Hippocampal formation (tissue), 2 donors: ENCODE results near the gene POMT1.

Experiments used
- DNase-seq, 2 donors: peaks; one replicate each; lab custom pipeline; 2025; lab: John Stamatoyannopoulos, UW

Gene POMT1

GRCh38 chr9:131554087-131554842, 51.5 kb downstream of the POMT1 start:
- no peak for DNase-seq

- no peak for DNase-seq
These were observed 52.2 kb downstream of the POMT1 start for GRCh38 chr9:131554843-131555351.

GRCh38 chr9:131555841-131556673, 53.3 kb downstream of the POMT1 start:
- DNase-seq, result no peak

- no peak for DNase-seq
These were observed 55.3 kb downstream of the POMT1 start for GRCh38 chr9:131557855-131558548.

GRCh38 chr9:131559421-131560000, 56.8 kb downstream of the POMT1 start:
- no peak for DNase-seq

GRCh38 chr9:131562032-131562959, 59.6 kb downstream of the POMT1 start:
- no peak for DNase-seq

GRCh38 chr9:131565369-131565768, 62.7 kb downstream of the POMT1 start:
- no peak for DNase-seq

GRCh38 chr9:131566158-131566557, 63.4 kb downstream of the POMT1 start:
- no peak for DNase-seq

- DNase-seq, result no peak
These were observed 65.2 kb downstream of the POMT1 start for GRCh38 chr9:131567910-131568309.
